ENCODE results near the gene CD34.
"Not testable (repeated sequence)": the region's sequence is repeated elsewhere in the genome, so short reads cannot be mapped to it uniquely, and the experiment has no call there.

Gene CD34, protein sequence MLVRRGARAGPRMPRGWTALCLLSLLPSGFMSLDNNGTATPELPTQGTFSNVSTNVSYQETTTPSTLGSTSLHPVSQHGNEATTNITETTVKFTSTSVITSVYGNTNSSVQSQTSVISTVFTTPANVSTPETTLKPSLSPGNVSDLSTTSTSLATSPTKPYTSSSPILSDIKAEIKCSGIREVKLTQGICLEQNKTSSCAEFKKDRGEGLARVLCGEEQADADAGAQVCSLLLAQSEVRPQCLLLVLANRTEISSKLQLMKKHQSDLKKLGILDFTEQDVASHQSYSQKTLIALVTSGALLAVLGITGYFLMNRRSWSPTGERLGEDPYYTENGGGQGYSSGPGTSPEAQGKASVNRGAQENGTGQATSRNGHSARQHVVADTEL

DNA sequence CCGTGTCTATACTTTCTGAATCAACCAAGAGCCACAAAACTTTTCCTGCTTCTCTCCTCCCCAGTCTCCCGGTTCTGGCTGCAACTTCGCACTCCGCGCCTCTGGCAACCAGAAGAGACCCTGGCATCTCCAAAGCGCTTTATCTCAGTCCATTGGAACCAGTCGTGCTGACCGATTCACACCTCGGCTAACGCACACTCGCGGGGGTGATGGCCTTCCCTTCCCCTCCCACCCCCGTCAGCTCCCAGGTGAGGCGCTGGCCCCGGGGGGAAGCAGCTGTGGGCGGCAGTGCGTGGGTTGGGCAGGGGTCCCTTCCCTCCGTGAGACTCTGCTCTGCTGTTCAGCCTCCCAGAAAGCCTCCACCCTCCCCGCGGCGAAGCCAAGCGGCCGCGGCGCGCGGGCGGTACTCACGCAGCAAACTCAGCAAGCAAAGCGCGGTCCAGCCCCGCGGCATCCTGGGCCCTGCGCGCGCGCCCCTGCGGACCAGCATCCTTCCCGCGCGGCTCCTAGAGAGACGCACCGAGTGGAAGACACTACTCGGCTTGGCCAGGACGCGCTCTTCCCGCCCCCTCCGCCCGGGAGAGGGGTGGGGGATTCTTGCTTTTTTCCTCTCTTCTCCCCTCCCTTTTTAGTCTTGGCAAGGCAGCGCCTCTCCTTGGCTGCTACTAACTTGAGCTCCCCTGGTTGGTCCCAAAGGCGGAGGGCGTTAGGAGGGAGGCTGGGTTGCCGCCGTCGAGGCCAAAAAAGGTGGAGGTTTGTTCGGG, at the start of gene CD34:
CD34 (minus strand) TSS at position 535 of the 764 bp plus-strand sequence; CDS start at position 490, 45 bp downstream.
- no peak for DNase-seq (ENCODE audit: low spot score)

- no peak for DNase-seq (ENCODE audit: low spot score)
Observed at GRCh38 chr1:207960346-207960745, 49.4 kb upstream of the CD34 start.

GRCh38 chr1:207959910-207960309, 49.0 kb upstream of the CD34 start:
- no peak for DNase-seq (ENCODE audit: low spot score)

DNA sequence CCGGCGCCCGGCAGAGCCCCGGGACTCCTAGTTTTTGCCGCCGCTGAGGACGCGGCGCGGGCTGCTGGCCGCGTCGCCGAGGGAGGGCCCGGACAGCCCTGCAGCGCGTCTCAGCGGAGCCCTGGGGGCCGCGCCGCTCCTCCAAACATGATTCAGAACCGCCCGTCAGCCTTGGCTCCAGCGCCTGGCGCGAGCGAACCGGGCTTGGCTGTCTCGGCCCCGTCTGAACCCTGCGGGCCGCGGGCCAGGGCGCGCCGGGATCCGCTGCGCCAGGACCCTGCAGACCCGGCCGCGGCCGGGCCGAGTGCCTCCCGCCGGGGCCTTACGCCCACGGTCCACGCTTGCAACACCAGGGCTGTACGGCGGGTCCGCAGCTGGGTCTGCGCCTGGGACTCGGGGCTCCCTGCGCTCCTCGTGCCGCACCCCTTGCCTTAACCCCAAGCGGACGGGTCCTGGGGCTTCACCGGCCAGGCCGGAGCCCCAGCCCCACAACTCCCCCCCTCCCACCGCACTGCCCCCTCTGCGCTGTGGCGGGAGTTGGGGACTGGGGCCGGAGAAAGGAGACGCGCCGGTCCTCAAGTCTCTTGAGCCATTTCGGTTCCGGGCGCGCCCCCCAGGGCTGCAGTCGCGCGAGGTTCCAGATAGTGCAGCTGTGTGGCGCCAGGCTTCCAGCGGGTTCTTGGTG, 48.4 kb upstream of the CD34 start:
- no peak for DNase-seq (ENCODE audit: low spot score)

GRCh38 chr1:207958376-207959139, 47.6 kb upstream of the CD34 start:
- DNase-seq (ENCODE audit: low spot score): no peak

DNA sequence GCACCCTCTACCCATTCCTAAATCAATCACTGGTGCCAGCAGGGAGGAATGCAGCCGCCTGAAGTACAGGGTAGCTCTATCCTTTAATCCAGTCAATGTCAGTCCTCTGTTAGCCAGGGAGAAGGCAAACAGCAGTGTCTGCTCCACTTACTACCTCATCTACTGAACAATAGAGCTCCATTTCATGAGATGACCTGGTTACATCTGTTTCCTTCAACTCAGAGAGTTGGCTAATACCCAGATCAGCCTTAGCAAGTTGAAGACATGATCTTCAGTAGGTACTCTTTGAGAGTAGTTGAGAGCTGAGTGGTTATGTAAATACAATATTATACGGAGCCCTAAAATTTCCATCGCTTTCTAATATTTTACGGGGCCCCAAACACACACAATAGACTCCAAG, 46.1 kb upstream of the CD34 start:
- DNase-seq (ENCODE audit: low spot score): no peak

- DNase-seq (ENCODE audit: low spot score): no peak
Observed at GRCh38 chr1:207954104-207954503, 43.2 kb upstream of the CD34 start.

- DNase-seq (ENCODE audit: low spot score): no peak
Observed at GRCh38 chr1:207952617-207953542, 42.0 kb upstream of the CD34 start.

GRCh38 chr1:207951652-207952051, 40.7 kb upstream of the CD34 start:
- no peak for DNase-seq (ENCODE audit: low spot score)

DNA sequence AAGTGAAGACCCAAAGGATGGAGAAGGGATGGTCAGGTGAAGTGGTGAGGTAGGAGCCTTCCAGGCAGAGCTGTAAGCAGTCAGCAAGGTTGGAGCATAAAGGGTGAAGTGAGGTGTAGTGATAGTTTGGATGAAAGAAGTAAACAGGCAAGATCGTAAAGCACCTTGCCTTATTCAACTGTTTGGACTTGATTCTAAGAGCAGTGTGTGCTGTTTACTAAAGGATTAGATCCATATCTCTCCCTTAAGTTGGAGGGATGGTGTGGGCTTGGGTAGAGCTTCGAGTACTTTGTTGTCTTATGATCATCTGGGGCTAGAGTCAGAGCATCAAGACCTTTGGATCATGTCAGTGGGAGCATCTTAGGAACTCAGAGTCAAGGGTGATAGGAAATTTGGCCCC, 39.8 kb upstream of the CD34 start:
- DNase-seq (ENCODE audit: low spot score): no peak

DNA sequence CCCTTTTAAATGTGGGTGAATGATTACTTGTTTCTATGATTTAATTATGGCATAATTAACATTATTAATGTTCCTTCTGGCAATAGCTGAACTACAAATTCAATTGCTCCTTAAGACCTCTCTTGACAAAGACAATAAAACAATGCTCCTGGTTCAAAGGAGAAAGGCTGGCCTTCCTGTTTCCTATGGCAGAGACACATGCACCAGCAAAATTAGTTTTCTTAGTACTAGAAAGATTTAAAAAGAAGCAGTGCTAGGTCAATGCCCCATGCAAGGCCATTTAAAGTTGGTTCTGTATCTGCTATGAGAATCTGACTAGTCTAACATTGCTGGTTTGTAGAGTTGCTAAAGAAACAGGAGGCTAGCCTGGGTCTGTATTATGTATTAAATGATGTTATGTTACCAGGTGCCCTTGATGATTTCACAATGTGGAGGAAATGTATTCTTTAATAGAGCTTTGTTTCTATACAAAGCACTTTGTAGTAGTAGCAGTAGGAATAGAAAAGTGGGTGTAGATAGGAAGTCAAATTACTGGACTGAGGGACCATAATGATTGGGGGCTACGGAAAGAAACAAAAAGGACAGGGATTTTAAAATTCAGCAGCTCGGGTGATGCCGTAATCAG, 38.8 kb upstream of the CD34 start:
- no peak for DNase-seq (ENCODE audit: low spot score)

GRCh38 chr1:207948536-207949250, 37.8 kb upstream of the CD34 start:
- no peak for DNase-seq (ENCODE audit: low spot score)

- DNase-seq (ENCODE audit: low spot score): no peak
Observed at GRCh38 chr1:207946756-207947155, 35.8 kb upstream of the CD34 start.

GRCh38 chr1:207944571-207944970, 33.6 kb upstream of the CD34 start:
- DNase-seq (ENCODE audit: low spot score): peak; percentile 2

GRCh38 chr1:207942337-207942741, 31.4 kb upstream of the CD34 start:
- not testable (repeated sequence) for DNase-seq (ENCODE audit: low spot score)

DNA sequence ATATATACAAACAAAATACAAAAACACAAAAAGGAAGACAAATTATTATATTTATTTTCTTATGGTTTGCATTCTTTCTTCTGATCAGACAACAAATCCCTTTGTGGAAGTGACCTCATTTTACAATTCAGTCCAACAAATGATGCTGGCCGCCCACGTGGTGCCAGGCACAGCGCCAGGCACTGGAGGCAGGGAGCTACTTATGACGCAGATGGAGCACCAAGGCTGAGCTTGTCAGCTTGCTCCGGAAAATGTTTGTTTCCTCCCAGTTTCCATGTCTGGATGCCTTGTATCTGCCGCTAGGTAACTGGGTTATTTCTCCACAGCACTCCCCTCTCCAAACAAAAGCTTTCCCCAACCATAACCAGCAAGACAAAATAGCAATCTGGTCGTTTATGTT, 30.7 kb upstream of the CD34 start:
- DNase-seq (ENCODE audit: low spot score): no peak

DNA sequence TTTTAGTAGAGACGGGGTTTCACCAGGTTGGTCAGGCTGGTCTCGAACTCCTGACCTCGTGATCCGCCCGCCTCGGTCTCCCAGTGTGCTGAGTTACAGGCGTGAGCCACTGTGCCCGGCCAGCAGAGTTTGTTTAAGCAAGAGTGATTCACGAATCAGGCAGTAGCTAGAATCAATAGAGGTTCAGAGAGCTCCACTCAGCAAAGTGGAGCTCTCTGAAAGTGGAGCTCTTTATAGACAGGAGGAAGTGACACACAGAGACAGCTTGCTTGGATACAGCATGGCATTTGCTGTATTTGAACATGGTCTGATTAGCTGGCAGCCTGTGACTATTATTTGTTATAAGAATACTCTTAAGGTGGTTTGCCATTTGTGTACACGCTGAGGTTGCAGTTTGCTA, 27.1 kb upstream of the CD34 start:
- no peak for DNase-seq (ENCODE audit: low spot score)

DNA sequence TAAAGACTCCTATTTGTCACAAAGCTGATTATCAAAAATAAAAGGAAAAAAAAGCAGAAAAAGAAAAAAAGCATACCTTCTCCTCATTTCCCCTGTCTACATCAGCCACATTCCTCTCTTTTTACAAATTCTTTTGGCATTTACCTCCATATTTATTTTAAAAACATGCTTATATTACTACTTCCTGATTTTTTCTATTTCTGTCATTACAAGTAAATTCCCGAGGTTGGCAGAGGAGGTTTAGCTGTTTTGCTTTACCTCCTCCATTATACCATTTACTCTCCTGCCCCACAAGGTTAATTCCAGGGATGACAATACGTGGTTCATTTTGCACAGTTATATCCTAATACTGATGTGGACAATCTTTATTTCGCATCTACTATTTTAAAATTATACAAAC, 26.3 kb upstream of the CD34 start:
- DNase-seq (ENCODE audit: low spot score): no peak

- no peak for DNase-seq (ENCODE audit: low spot score)
Observed at GRCh38 chr1:207935166-207935583, 24.2 kb upstream of the CD34 start.

Measured in LoVo (cell line).